OCI-LY3 (cell line): ENCODE data around the gene INKA2.

Experiments used
- CTCF ChIP-seq: fragments of 200-600, 300-600 bp; sonication (generic); IDR thresholded peaks from 2 replicates; pipeline ENCODE4 v1.5.1; 2014; ENCODE audit warnings: antibody characterized with exemption, low read length, low read depth
- EZH2phosphoT487 ChIP-seq: fragments of 200-600 bp; shearing (Covaris generic); IDR thresholded peaks from 2 replicates; pipeline ENCODE4 v1.6.1; 2018; ENCODE audit warnings: antibody characterized with exemption, mixed run types, low read depth

- TF ChIP-seq CTCF (no peak), EZH2phosphoT487 (no peak)
These were observed 18.8 kb downstream of the INKA2 start for GRCh38 chr1:111720274-111720976.
